Measurements from ENCODE around the gene SYNCRIP.

DNA sequence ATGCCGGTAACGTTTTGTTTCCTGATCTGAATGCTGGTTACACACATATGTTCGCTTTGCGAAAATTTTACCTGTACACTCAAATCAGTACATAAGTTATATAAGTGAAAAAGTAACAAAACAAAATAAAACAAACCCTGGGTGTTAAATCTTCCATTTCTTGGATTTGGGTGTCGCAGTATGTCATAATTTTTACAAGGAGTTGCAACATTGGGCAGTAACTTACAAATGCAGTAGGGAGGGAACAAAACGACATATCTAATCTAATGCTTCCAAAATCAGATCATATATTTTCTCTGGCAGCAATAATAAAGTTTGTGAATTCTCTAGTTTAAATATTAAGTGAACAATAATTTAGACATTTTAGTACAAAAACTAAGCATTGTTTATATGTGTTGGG is 74.3 kb downstream of the SYNCRIP start:
- TF ChIP-seq CTCF (IDR thresholded peaks at IDR 0.05) (no peak), EZH2 (IDR thresholded peaks at IDR 0.05; ENCODE audit: borderline replicate concordance, insufficient read depth, low read depth, low read length, poor library complexity, severe bottlenecking) (no peak)

Measured in B cell (primary cell).